MM.1S (cell line): ENCODE data around the gene PRKCE.

Experiments used
- DNase-seq: peaks from one replicate; pipeline ENCODE4 v3.0.0-alpha.2; 2015
- H2AFZ ChIP-seq: fragments of 300-600 bp; sonication (generic); 2 replicates; pipeline ENCODE4 v1.6.0; 2016; ENCODE audit warnings: antibody characterized with exemption, low read length
- H3F3A ChIP-seq: fragments of 300-600 bp; sonication (generic); 2 replicates; pipeline ENCODE4 v1.6.1; 2016; ENCODE audit warnings: mild to moderate bottlenecking, antibody characterized with exemption, low read length, moderate library complexity, mixed read lengths; ENCODE audit not compliant: insufficient read depth
- H3K27ac ChIP-seq: fragments of 300-600 bp; sonication (generic); 2 replicates; pipeline ENCODE4 v1.5.1; 2016; ENCODE audit warnings: mild to moderate bottlenecking, low read length
- H3K27me3 ChIP-seq: fragments of 300-600 bp; sonication (generic); replicated peaks from 2 replicates; pipeline ENCODE4 v1.6.0; 2016; ENCODE audit warnings: low read length; ENCODE audit not compliant: insufficient read depth
- H3K36me3 ChIP-seq: fragments of 300-600 bp; sonication (generic); replicated peaks from 2 replicates; pipeline ENCODE4 v1.6.1; 2016; ENCODE audit warnings: mild to moderate bottlenecking, low read length, mixed read lengths; ENCODE audit not compliant: insufficient read depth
- H3K4me1 ChIP-seq: fragments of 300-600 bp; sonication (generic); 2 replicates; pipeline ENCODE4 v1.6.1; 2016; ENCODE audit warnings: low read length, mixed read lengths
- H3K4me2 ChIP-seq: fragments of 300-600 bp; sonication (generic); 2 replicates; pipeline ENCODE4 v1.6.0; 2016; ENCODE audit warnings: low read depth, low read length
- H3K4me3 ChIP-seq: fragments of 300-600 bp; sonication (generic); 2 replicates; pipeline ENCODE4 v1.5.1; 2016; ENCODE audit warnings: low read length, mixed read lengths
- H3K79me2 ChIP-seq: fragments of 300-600 bp; sonication (generic); 2 replicates; pipeline ENCODE4 v1.6.1; 2016; ENCODE audit warnings: mixed run types, low read length, mixed read lengths
- H3K9ac ChIP-seq: fragments of 300-600 bp; sonication (generic); 2 replicates; pipeline ENCODE4 v1.6.1; 2016; ENCODE audit warnings: low read length, mixed read lengths
- H3K9me2 ChIP-seq: fragments of 300-600 bp; sonication (generic); replicated peaks from 2 replicates; pipeline ENCODE4 v1.6.1; 2016; ENCODE audit warnings: mild to moderate bottlenecking, low read length, mixed read lengths; ENCODE audit not compliant: insufficient read depth
- H3K9me3 ChIP-seq: fragments of 300-600 bp; sonication (generic); replicated peaks from 2 replicates; pipeline ENCODE4 v1.6.1; 2016; ENCODE audit warnings: mild to moderate bottlenecking, low read length, mixed read lengths; ENCODE audit not compliant: insufficient read depth
- H4K20me1 ChIP-seq: fragments of 300-600 bp; sonication (generic); 2 replicates; pipeline ENCODE4 v1.6.1; 2016; ENCODE audit warnings: mild to moderate bottlenecking, low read length, moderate library complexity, mixed read lengths; ENCODE audit not compliant: insufficient read depth
- CTCF ChIP-seq: fragments of 300-600 bp; sonication (generic); IDR thresholded peaks from 2 replicates; pipeline ENCODE4 v1.5.1; 2016; ENCODE audit warnings: antibody characterized with exemption, low read length, mixed read lengths
- EZH2 ChIP-seq: fragments of 300-600 bp; sonication (generic); optimal IDR thresholded peaks from 2 replicates; pipeline ENCODE3; 2017; ENCODE audit warnings: low read depth, mild to moderate bottlenecking, antibody characterized with exemption, low read length, mixed read lengths
- EZH2phosphoT487 ChIP-seq: fragments of 300-600 bp; sonication (generic); IDR thresholded peaks from 2 replicates; pipeline ENCODE4 v1.6.1; 2018; ENCODE audit warnings: antibody characterized with exemption, low read length

The PRKCE gene

GRCh38 chr2:45731141-45731540 lies 79.7 kb downstream of the PRKCE start:
- DNase-seq = no peak
- Histone ChIP-seq H3K9me3 (no peaks in the 10 kb centered on the region), H3K9ac (no peak overlapping the region), H2AFZ (no peak overlapping the region), H3K4me1 (peaks cover 7% of the 10 kb centered on the region), H3K4me3 (no peak overlapping the region), H3K9me2 (no peaks in the 10 kb centered on the region), H3K27me3 (no peaks in the 10 kb centered on the region), H3K36me3 (no peaks in the 10 kb centered on the region), H3K79me2 (no peaks in the 10 kb centered on the region), H3K27ac (no peak overlapping the region), H4K20me1 (no peaks in the 10 kb centered on the region), H3K4me2 (no peak overlapping the region), H3F3A (no peaks in the 10 kb centered on the region)
- TF ChIP-seq EZH2phosphoT487 = no peak
- no peak for TF ChIP-seq EZH2
- no peak for TF ChIP-seq CTCF

DNA sequence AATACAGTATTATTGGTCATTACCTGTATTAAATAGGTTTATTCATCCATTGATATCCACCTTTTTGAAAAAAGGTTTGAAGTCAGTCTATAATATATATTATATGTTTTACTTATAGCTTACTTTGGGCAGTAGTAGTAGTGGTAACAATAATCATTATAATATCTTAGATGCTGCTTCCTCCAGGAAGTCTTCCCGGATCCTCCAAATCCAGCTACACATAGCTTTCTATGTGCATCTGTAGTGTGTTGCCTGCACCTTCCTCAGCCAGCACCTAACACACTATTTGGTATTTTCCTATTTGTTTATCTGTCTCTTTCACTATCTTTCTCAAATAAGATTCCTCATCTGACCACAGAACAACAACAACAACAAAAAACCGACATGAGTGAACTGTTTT lies 81.0 kb downstream of the PRKCE start:
- no peak overlapping the region for H3K4me3 ChIP-seq
- no peaks in the 10 kb centered on the region for H3K9me3 ChIP-seq
- no peak overlapping the region for H3K27ac ChIP-seq
- H3K4me1 ChIP-seq = peaks cover 7% of the 10 kb centered on the region
- H3K9me2 ChIP-seq = no peaks in the 10 kb centered on the region
- no peaks in the 10 kb centered on the region for H3F3A ChIP-seq
- DNase-seq = no peak
- H3K4me2 ChIP-seq = no peak overlapping the region
- no peak overlapping the region for H3K9ac ChIP-seq
- H4K20me1 ChIP-seq = no peaks in the 10 kb centered on the region
- H3K79me2 ChIP-seq = no peaks in the 10 kb centered on the region
- TF ChIP-seq EZH2 (no peak), EZH2phosphoT487 (no peak), CTCF (no peak)
- no peaks in the 10 kb centered on the region for H3K27me3 ChIP-seq
- H3K36me3 ChIP-seq = no peaks in the 10 kb centered on the region
- H2AFZ ChIP-seq = no peak overlapping the region

- Histone ChIP-seq H3K9me2 (no peaks in the 10 kb centered on the region), H2AFZ (no peak overlapping the region), H3K4me2 (no peak overlapping the region), H3K27me3 (no peaks in the 10 kb centered on the region), H3K4me1 (peaks cover 7% of the 10 kb centered on the region), H3K9me3 (no peaks in the 10 kb centered on the region), H4K20me1 (no peaks in the 10 kb centered on the region), H3F3A (no peaks in the 10 kb centered on the region), H3K9ac (no peak overlapping the region), H3K79me2 (no peaks in the 10 kb centered on the region), H3K4me3 (no peak overlapping the region), H3K27ac (no peak overlapping the region), H3K36me3 (no peaks in the 10 kb centered on the region)
- TF ChIP-seq EZH2phosphoT487 (no peak), EZH2 (no peak), CTCF (no peak)
- no peak for DNase-seq
Measured at GRCh38 chr2:45732946-45733345, 81.5 kb downstream of the PRKCE start.
